Lower lobe of right lung (tissue), 2 donors: Measurements from ENCODE around the gene MDGA2. TPM values are rescaled to one million over a fixed set of nuclear protein-coding genes. Genes with fewer than 3 reads are reported as not detected.
"Not testable (repeated sequence)": the region's sequence is repeated elsewhere in the genome, so short reads cannot be mapped to it uniquely, and the experiment has no call there.

Source experiments
- ATAC-seq, 2 donors: fragments of 200-7000 bp; cut with Tn5 transposase; one replicate each; pipeline ENCODE4 v1.9.1; 2020 to 2022; ENCODE audit warnings: mild to moderate bottlenecking in 2 of 2, moderate library complexity in 2 of 2
- DNase-seq: peaks from one replicate; pipeline ENCODE4 v3.0.0-alpha.2; 2020
- H3K27ac ChIP-seq: fragments of 200-600 bp; one replicate; pipeline ENCODE4 v1.8.0; 2022
- H3K27me3 ChIP-seq: fragments of 200-600 bp; one replicate; pipeline ENCODE4 v1.8.0; 2022; ENCODE audit warnings: low read depth
- H3K36me3 ChIP-seq: fragments of 200-600 bp; one replicate; pipeline ENCODE4 v1.8.0; 2022; ENCODE audit warnings: mild to moderate bottlenecking
- H3K4me1 ChIP-seq: fragments of 200-600 bp; one replicate; pipeline ENCODE4 v1.8.0; 2022
- H3K4me3 ChIP-seq: fragments of 200-600 bp; one replicate; pipeline ENCODE4 v1.8.0; 2022; ENCODE audit warnings: mild to moderate bottlenecking
- H3K9me3 ChIP-seq: fragments of 200-600 bp; one replicate; pipeline ENCODE4 v1.8.0; 2022
- intact Hi-C: fragments of 100-400 bp; cut with DNase I; formaldehyde crosslinking; loops from one replicate; pipeline ENCODE4 v1.11.0; 2022
- total RNA-seq: library from RNA; stranded (reverse); fragmentation: NEBNext Ultra II Directional; extraction: Animal tissue kit (Norgen Biotek cat#: 25700); gene quantifications from one replicate; pipeline ENCODE4 v1.2.1, GENCODE V29; 2021
- TF ChIP-seq, protein P1 (sequence below): fragments of 200-600 bp; IDR thresholded peaks from one replicate; pipeline ENCODE4 v1.8.0; 2022; ENCODE audit warnings: antibody characterized with exemption, mild to moderate bottlenecking
- donor health status: DM: no; HTN: yes; CAD: no; lungs with severe emphysema.

The MDGA2 gene
- total RNA-seq, 1 donor from 2014 or later: 0.24 TPM

DNA sequence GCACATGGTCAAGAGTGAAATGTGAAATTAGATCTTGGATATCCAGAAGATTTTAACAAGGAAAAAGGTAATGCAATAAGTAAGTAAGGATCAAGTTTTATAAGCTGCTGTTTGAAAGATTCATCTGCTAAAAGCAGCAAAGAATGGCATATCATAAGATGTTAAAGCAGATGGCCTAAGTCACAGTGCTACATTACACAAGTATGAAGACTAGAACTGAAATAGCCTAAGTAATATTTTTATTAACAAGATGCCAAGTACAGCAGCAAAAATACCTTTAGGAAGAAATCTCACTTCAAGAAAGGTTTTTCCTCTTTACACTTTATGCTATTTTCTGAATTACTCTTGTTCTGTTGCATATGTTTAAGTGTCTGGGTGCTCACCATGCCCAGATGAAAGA, 414.1 kb downstream of the MDGA2 start:
- Histone ChIP-seq H3K36me3 (no peaks in the 10 kb centered on the region), H3K4me3 (no peak overlapping the region), H3K27me3 (no peaks in the 10 kb centered on the region), H3K4me1 (no peaks in the 10 kb centered on the region), H3K9me3 (no peaks in the 10 kb centered on the region), H3K27ac (no peak overlapping the region)
- intact Hi-C loops: no loop called here
- DNase-seq: no peak
- no peak for ATAC-seq
- TF ChIP-seq, protein P1, sequence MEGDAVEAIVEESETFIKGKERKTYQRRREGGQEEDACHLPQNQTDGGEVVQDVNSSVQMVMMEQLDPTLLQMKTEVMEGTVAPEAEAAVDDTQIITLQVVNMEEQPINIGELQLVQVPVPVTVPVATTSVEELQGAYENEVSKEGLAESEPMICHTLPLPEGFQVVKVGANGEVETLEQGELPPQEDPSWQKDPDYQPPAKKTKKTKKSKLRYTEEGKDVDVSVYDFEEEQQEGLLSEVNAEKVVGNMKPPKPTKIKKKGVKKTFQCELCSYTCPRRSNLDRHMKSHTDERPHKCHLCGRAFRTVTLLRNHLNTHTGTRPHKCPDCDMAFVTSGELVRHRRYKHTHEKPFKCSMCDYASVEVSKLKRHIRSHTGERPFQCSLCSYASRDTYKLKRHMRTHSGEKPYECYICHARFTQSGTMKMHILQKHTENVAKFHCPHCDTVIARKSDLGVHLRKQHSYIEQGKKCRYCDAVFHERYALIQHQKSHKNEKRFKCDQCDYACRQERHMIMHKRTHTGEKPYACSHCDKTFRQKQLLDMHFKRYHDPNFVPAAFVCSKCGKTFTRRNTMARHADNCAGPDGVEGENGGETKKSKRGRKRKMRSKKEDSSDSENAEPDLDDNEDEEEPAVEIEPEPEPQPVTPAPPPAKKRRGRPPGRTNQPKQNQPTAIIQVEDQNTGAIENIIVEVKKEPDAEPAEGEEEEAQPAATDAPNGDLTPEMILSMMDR: no peak

DNA sequence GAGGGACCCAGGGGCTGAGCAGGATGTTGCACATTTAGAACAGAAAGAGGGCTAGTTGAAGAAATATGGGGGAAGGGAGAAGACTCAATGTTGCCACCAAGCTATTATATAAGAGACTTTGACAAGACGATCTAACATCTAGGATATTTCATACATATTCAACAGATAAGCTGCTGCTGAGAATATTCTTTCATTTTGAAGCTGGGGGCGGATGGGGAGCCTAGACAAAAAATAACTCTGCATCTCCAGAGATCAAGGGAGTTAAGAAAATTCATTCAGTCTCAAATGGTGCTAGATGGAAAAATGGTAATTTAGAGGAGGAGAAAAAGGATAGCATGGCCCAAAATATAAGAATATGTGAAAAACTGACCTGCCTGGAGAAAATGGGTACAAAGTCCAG, 415.6 kb downstream of the MDGA2 start:
- H3K9me3 ChIP-seq: no peaks in the 10 kb centered on the region
- no peak overlapping the region for H3K4me3 ChIP-seq
- TF ChIP-seq, protein P1: no peak
- DNase-seq: no peak
- no peaks in the 10 kb centered on the region for H3K36me3 ChIP-seq
- ATAC-seq: no peak
- H3K27me3 ChIP-seq: no peaks in the 10 kb centered on the region
- no peak overlapping the region for H3K27ac ChIP-seq
- intact Hi-C loops: no loop called here
- H3K4me1 ChIP-seq: no peaks in the 10 kb centered on the region

DNA sequence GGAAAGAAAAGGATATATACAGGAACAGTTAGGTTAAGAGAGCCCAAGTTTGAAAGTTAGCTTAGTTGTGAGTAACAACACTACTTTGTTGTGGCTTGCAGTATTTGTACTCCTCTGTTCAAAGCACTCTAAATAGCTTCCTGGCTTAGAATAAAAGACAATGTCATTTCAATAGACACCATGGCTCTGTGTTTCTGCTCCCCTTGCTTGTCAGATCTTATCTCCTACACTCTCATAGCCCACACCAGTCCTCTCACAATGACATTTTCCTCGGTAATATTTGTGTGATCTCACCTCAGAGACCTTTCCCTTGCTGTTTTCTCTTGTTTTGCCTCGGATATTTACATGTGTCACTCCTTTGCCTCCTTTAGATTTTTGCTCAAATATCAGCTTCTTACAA, 418.4 kb downstream of the MDGA2 start:
- intact Hi-C loops: no loop called here
- TF ChIP-seq, protein P1: no peak
- ATAC-seq (no peak), DNase-seq (no peak)
- H3K27ac ChIP-seq: no peak overlapping the region
- no peaks in the 10 kb centered on the region for H3K36me3 ChIP-seq
- H3K4me3 ChIP-seq: no peak overlapping the region
- H3K4me1 ChIP-seq: no peaks in the 10 kb centered on the region
- no peaks in the 10 kb centered on the region for H3K9me3 ChIP-seq
- no peaks in the 10 kb centered on the region for H3K27me3 ChIP-seq

DNA sequence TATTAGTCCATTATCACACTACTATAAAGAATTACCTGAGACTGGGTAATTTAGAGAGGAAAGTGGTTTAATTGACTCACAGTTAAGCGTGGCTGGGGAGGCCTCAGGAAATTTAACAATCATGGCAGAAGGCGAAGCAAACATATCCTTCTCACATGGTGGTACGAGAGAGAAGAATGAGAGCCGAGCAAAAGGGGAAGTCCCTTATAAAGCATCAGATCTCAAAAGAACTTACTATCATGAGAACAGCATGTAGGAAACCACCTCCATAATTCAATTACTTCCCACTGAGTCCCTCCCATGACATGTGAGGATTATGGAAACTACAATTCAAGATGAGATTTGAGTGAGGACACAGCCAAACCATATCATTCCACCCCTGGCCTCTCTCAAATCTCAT, 422.6 kb downstream of the MDGA2 start:
- H3K27ac ChIP-seq: no peak overlapping the region
- intact Hi-C loops: no loop called here

DNA sequence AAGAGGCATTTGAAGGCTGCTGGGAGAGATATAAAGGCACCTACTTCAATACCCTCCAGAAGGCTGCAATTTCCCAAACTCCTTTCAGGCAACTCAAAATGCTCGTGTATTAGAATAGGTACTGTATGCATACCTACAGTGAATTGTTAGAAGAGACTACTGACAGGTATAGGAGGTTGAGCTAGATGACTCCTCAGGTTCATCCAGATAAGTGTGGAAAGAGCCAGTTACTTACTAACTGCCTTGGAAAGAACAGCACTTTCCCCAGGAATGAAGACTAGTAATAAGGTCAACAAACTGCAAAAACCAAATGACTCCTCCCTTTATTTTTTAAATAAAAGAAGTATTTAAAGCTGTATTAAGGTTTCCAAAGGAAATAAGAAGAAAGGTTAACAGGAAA, 429.0 kb downstream of the MDGA2 start:
- ATAC-seq (no peak), DNase-seq (no peak)
- Histone ChIP-seq H3K4me1 (no peaks in the 10 kb centered on the region), H3K27ac (no peak overlapping the region), H3K4me3 (no peak overlapping the region), H3K9me3 (no peaks in the 10 kb centered on the region), H3K27me3 (no peaks in the 10 kb centered on the region), H3K36me3 (no peaks in the 10 kb centered on the region)
- intact Hi-C loops: no loop called here
- TF ChIP-seq, protein P1: no peak

More for the DNA sequence above, 422.6 kb downstream of the MDGA2 start:
- H3K4me3 ChIP-seq: no peak overlapping the region
- H3K27me3 ChIP-seq: no peaks in the 10 kb centered on the region
- TF ChIP-seq, protein P1: no peak
- ATAC-seq (no peak), DNase-seq (no peak)
- no peaks in the 10 kb centered on the region for H3K9me3 ChIP-seq
- no peaks in the 10 kb centered on the region for H3K4me1 ChIP-seq
- H3K36me3 ChIP-seq: no peaks in the 10 kb centered on the region

DNA sequence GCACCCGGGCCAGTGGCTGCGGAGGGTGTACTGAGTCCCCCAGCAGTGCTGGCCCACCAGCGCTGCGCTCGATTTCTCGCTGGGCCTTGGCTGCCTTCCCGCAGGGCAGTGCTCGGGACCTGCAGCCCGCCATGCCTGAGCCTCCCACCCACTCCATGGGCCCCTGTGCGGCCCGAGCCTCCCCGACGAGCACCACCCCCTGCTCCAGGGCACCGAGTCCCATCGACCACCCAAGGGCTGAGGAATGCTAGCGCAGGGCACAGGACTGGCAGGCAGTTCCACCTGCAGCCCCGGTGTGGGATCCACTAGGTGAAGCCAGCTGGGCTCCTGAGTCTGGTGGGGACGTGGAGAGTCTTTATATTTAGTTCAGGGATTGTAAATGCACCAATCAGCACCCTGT, 432.8 kb downstream of the MDGA2 start:
- H3K4me1 ChIP-seq, H3K27ac ChIP-seq, ATAC-seq, H3K36me3 ChIP-seq, H3K4me3 ChIP-seq, intact Hi-C loops, H3K27me3 ChIP-seq, DNase-seq, H3K9me3 ChIP-seq: not testable (repeated sequence)
